IMR-90 (cell line): ENCODE data around the gene NFASC. TPM values are rescaled to one million over a fixed set of nuclear protein-coding genes. Genes with fewer than 3 reads are reported as not detected.

ENCODE experiments used
- ATAC-seq: fragments of 200-7000 bp; cut with Tn5 transposase; 2 replicates; pipeline ENCODE4 v1.9.1; 2020; ENCODE audit warnings: low read depth, mild to moderate bottlenecking, moderate library complexity
- BruUV-seq: library from RNA; stranded (reverse); fragments of 400-500 nt; replicated peaks from 2 replicates; lab custom pipeline; 2021; lab: Mats Ljungman, UMichigan
- CTCF ChIA-PET: fragments of 300-600 bp; formaldehyde crosslinking; extraction: SDS; loops from one replicate; lab custom pipeline; 2021; ENCODE audit warnings: antibody characterized with exemption; lab: Yijun Ruan, JAX
- POLR2A ChIA-PET: fragments of 300-600 bp; sonication (Branson Sonifier 250); formaldehyde crosslinking; loops from one replicate; lab custom pipeline; 2022; ENCODE audit warnings: antibody characterized with exemption; ENCODE audit not compliant: unreplicated experiment; lab: Charles Lee
- DNase-seq: peaks from one replicate; pipeline ENCODE4 v3.0.0; 2013
- H2AFZ ChIP-seq: replicated peaks from 2 replicates; pipeline ENCODE3; 2013; ENCODE audit warnings: low read length, mild to moderate bottlenecking; ENCODE audit not compliant: poor library complexity
- H2AK5ac ChIP-seq: 2 replicates; pipeline ENCODE4 v1.6.1; 2013; ENCODE audit warnings: low read depth, low read length, inconsistent platforms
- H2AK9ac ChIP-seq: replicated peaks from 2 replicates; pipeline ENCODE3; 2013; ENCODE audit warnings: mild to moderate bottlenecking, low read depth, low read length, moderate library complexity; ENCODE audit not compliant: poor library complexity
- H2BK120ac ChIP-seq: 2 replicates; pipeline ENCODE4 v1.6.1; 2013; ENCODE audit warnings: low read depth, low read length, inconsistent platforms
- H2BK15ac ChIP-seq: 3 replicates; pipeline ENCODE4 v1.6.1; 2013; ENCODE audit warnings: low read depth, low read length, inconsistent platforms
- H2BK20ac ChIP-seq: 2 replicates; pipeline ENCODE4 v1.6.1; 2013; ENCODE audit warnings: low read depth, mild to moderate bottlenecking, inconsistent platforms, low read length, moderate library complexity
- H2BK5ac ChIP-seq: 2 replicates; pipeline ENCODE4 v1.6.1; 2013; ENCODE audit warnings: mild to moderate bottlenecking, low read depth, low read length, inconsistent platforms; ENCODE audit not compliant: poor library complexity, severe bottlenecking
- H3K14ac ChIP-seq: replicated peaks from 2 replicates; pipeline ENCODE4 v1.6.1; 2013; ENCODE audit warnings: low read depth, low read length, inconsistent platforms
- H3K18ac ChIP-seq: 2 replicates; pipeline ENCODE4 v1.6.1; 2013; ENCODE audit warnings: low read depth, low read length, control low read depth
- H3K23ac ChIP-seq: 2 replicates; pipeline ENCODE4 v1.6.1; 2013; ENCODE audit warnings: low read depth, low read length, inconsistent platforms
- H3K27ac ChIP-seq: 2 replicates; pipeline ENCODE4 v1.5.1; 2013; ENCODE audit warnings: mild to moderate bottlenecking, control low read depth, low read length; ENCODE audit not compliant: insufficient read depth
- H3K27me3 ChIP-seq: 2 replicates; pipeline ENCODE4 v1.6.1; 2013; ENCODE audit warnings: low read length; ENCODE audit not compliant: control insufficient read depth, insufficient read depth
- H3K36me3 ChIP-seq: 2 replicates; pipeline ENCODE4 v1.6.1; 2013; ENCODE audit warnings: low read length, mixed read lengths; ENCODE audit not compliant: control insufficient read depth, insufficient read depth
- H3K4ac ChIP-seq: 2 replicates; pipeline ENCODE4 v1.6.1; 2013; ENCODE audit warnings: low read depth, low read length, inconsistent platforms
- H3K4me1 ChIP-seq: 2 replicates; pipeline ENCODE4 v1.6.1; 2013; ENCODE audit warnings: low read length, mixed read lengths; ENCODE audit not compliant: control insufficient read depth, insufficient read depth
- H3K4me2 ChIP-seq: 2 replicates; pipeline ENCODE4 v1.6.1; 2013; ENCODE audit warnings: low read depth, mild to moderate bottlenecking, control low read depth, low read length, moderate library complexity
- H3K4me3 ChIP-seq: 2 replicates; pipeline ENCODE4 v1.5.1; 2013; ENCODE audit warnings: low read depth, mild to moderate bottlenecking, control low read depth, low read length, moderate library complexity; ENCODE audit not compliant: insufficient read depth
- H3K56ac ChIP-seq: 2 replicates; pipeline ENCODE4 v1.6.1; 2013; ENCODE audit warnings: low read length, inconsistent platforms; ENCODE audit not compliant: insufficient read depth; ENCODE audit errors: extremely low read depth
- H3K79me1 ChIP-seq, 2 experiments: 2 replicates each; pipeline ENCODE4 v1.6.1; 2013; ENCODE audit warnings: low read length in 2 of 2, inconsistent platforms in 1 of 2, low read depth in 1 of 2
- H3K9ac ChIP-seq: 2 replicates; pipeline ENCODE4 v1.6.1; 2013; ENCODE audit warnings: low read depth, low read length, control low read depth
- H3K9me1 ChIP-seq: 2 replicates; pipeline ENCODE4 v1.6.1; 2013; ENCODE audit warnings: low read length, inconsistent platforms; ENCODE audit not compliant: insufficient read depth
- H3K9me3 ChIP-seq: 2 replicates; pipeline ENCODE4 v1.6.1; 2013; ENCODE audit warnings: low read length; ENCODE audit not compliant: control insufficient read depth, insufficient read depth
- H4K20me1 ChIP-seq: 2 replicates; pipeline ENCODE4 v1.6.1; 2013; ENCODE audit warnings: low read length, inconsistent platforms; ENCODE audit not compliant: insufficient read depth
- H4K5ac ChIP-seq: 2 replicates; pipeline ENCODE4 v1.6.1; 2013; ENCODE audit warnings: mild to moderate bottlenecking, low read depth, low read length, control low read depth
- H4K8ac ChIP-seq, 2 experiments: 2 replicates each; pipeline ENCODE4 v1.6.1; 2013; ENCODE audit warnings: low read depth in 2 of 2, low read length in 2 of 2, control low read depth in 1 of 2, inconsistent platforms in 1 of 2
- H4K91ac ChIP-seq: 2 replicates; pipeline ENCODE4 v1.6.1; 2013; ENCODE audit warnings: low read depth, low read length, inconsistent platforms; ENCODE audit not compliant: insufficient read depth
- BHLHE40 ChIP-seq: fragments of 150-350 bp; IDR thresholded peaks from 2 replicates; pipeline ENCODE4 v1.6.1; 2016; ENCODE audit warnings: mild to moderate bottlenecking, low read depth, low read length
- CEBPB ChIP-seq: IDR thresholded peaks from 2 replicates; pipeline ENCODE4 v1.6.1; 2012; ENCODE audit warnings: low read depth, low read length, improper control_type of control experiment
- CHD1 ChIP-seq: IDR thresholded peaks from 2 replicates; pipeline ENCODE4 v1.6.1; 2012; ENCODE audit warnings: low read depth, low read length, improper control_type of control experiment
- CTCF ChIP-seq: conservative IDR thresholded peaks from 2 replicates; pipeline ENCODE4 v1.5.1; 2012; ENCODE audit warnings: mild to moderate bottlenecking, low read depth, low read length, improper control_type of control experiment
- FOS ChIP-seq: fragments of 150-350 bp; IDR thresholded peaks from 2 replicates; pipeline ENCODE4 v1.6.1; 2016; ENCODE audit warnings: low read depth, low read length
- MAFK ChIP-seq: IDR thresholded peaks from 2 replicates; pipeline ENCODE4 v1.6.1; 2012; ENCODE audit warnings: low read depth, low read length, improper control_type of control experiment
- MAZ ChIP-seq: IDR thresholded peaks from 2 replicates; pipeline ENCODE4 v1.6.1; 2012; ENCODE audit warnings: low read depth, mild to moderate bottlenecking, low read length, improper control_type of control experiment, moderate library complexity, borderline replicate concordance
- MXI1 ChIP-seq: IDR thresholded peaks from 2 replicates; pipeline ENCODE4 v1.6.1; 2012; ENCODE audit warnings: low read depth, mild to moderate bottlenecking, low read length, moderate library complexity, borderline replicate concordance
- NFE2L2 ChIP-seq: fragments of 150-350 bp; IDR thresholded peaks from 2 replicates; pipeline ENCODE4 v1.6.1; 2016; ENCODE audit warnings: low read depth, mild to moderate bottlenecking, low read length
- POLR2A ChIP-seq: IDR thresholded peaks from 2 replicates; pipeline ENCODE4 v1.6.1; 2012; ENCODE audit warnings: mild to moderate bottlenecking, low read depth, low read length
- RAD21 ChIP-seq: IDR thresholded peaks from 2 replicates; pipeline ENCODE4 v1.6.1; 2012; ENCODE audit warnings: low read length, improper control_type of control experiment
- RCOR1 ChIP-seq: IDR thresholded peaks from 2 replicates; pipeline ENCODE4 v1.6.1; 2012; ENCODE audit warnings: mild to moderate bottlenecking, low read length, improper control_type of control experiment; ENCODE audit not compliant: insufficient replicate concordance
- RFX5 ChIP-seq: IDR thresholded peaks from 2 replicates; pipeline ENCODE4 v1.8.0; 2012; ENCODE audit warnings: low read depth, mild to moderate bottlenecking, low read length, moderate library complexity
- SMC3 ChIP-seq: fragments of 150-350 bp; IDR thresholded peaks from 2 replicates; pipeline ENCODE4 v1.6.1; 2016; ENCODE audit warnings: low read depth, mild to moderate bottlenecking, antibody characterized with exemption, low read length, moderate library complexity
- WGBS, 2 experiments: methylation state at CpG; one replicate each; pipeline versions ENCODE4 v1.1.5 to v1.1.7; 2013; ENCODE audit warnings: missing lambda C conversion rate in 2 of 2; ENCODE audit not compliant: insufficient read length in 1 of 2; ENCODE audit errors: extremely low coverage in 2 of 2; 5-methylcytosine and 5-hydroxymethylcytosine counted together
- dilution Hi-C: fragments of 300-500 bp; cut with HindIII; formaldehyde crosslinking; loops from one replicate; pipeline ENCODE4 v1.14.3; 2018; ENCODE audit warnings: low sequenced_read_pairs; ENCODE audit not compliant: unreplicated experiment
- in situ Hi-C: fragments of 300-500 bp; cut with MboI; formaldehyde crosslinking; loops from 3 replicates; pipeline ENCODE4 v1.14.3; 2019; ENCODE audit warnings: low sequenced_read_pairs, inconsistent platforms, mixed read lengths
- intact Hi-C: fragments of 100-400 bp; cut with micrococcal nuclease; formaldehyde crosslinking; loops from 2 replicates; pipeline ENCODE4 v1.10.0; 2022
- polyA plus RNA-seq, 3 experiments: library from polyadenylated mRNA; depleted of rRNA; stranded (reverse); fragments of >200 nt; gene quantifications; 2 replicates each; pipeline ENCODE4 v1.2.3, GENCODE V29; 2012; ENCODE audit warnings: low replicate concordance in 1 of 3
- total RNA-seq: library from RNA; depleted of rRNA; stranded (reverse); fragments of >200 nt; gene quantifications from 2 replicates; pipeline ENCODE4 v1.2.3, GENCODE V29; 2012
- TF ChIP-seq, protein P1 (sequence below): fragments of 150-350 bp; IDR thresholded peaks from 2 replicates; pipeline ENCODE4 v1.6.1; 2016; ENCODE audit warnings: low read depth, mild to moderate bottlenecking, low read length, moderate library complexity, borderline replicate concordance
- TF ChIP-seq, protein P2 (sequence below): fragments of 150-350 bp; IDR thresholded peaks from 2 replicates; pipeline ENCODE4 v1.6.1; 2017; ENCODE audit warnings: mild to moderate bottlenecking, antibody characterized with exemption, low read length, low read depth

The NFASC gene
- total and polyA plus RNA-seq, 2 of the 4 experiments (the other 2 are of a cell fraction): 0.18 to 0.79 TPM

DNA sequence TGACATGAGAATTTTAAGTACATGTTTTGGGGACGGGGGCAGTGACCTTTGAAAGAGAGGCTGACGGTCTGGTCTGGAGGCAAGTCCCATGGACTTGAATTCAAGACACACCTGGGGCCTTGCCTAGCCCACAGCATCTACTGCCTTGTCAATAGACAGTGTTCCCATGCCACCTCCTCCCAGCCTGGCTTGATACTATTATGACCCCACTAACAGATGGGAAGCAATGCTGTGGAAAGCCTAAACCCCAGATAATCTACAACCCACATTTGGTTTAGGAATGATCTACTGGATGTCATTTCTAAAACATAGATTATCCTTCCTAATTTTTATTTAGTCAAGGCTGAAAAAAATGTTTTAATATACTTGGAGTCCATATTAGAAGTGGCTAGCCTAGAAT lies 17.8 kb upstream of the NFASC start:
- Histone ChIP-seq H3K79me1 (no peaks in the 10 kb centered on the region), H3K9me3 (no peaks in the 10 kb centered on the region), H3K18ac (no peak overlapping the region), H2BK20ac (no peak overlapping the region), H3K9ac (no peak overlapping the region), H3K56ac (no peak overlapping the region), H2BK15ac (no peak overlapping the region), H3K9me1 (no peaks in the 10 kb centered on the region), H2BK5ac (no peak overlapping the region), H3K14ac (no peak overlapping the region), H2AFZ (no peak overlapping the region), H2BK120ac (no peak overlapping the region), H3K23ac (no peak overlapping the region), H3K4me3 (no peak overlapping the region), H2AK5ac (no peak overlapping the region), H4K5ac (no peak overlapping the region), H3K4ac (no peak overlapping the region), H4K20me1 (no peaks in the 10 kb centered on the region), H3K36me3 (no peaks in the 10 kb centered on the region), H3K4me1 (no peaks in the 10 kb centered on the region), H4K91ac (no peak overlapping the region), H3K27ac (no peak overlapping the region), H3K4me2 (no peak overlapping the region), H3K27me3 (peaks cover 1% of the 10 kb centered on the region; the same call in 1 of the 2 replicates), H2AK9ac (no peak overlapping the region), H4K8ac (no peak overlapping the region)
- POLR2A ChIA-PET: no interaction called here
- TF ChIP-seq NFE2L2: no peak
- TF ChIP-seq CEBPB: no peak
- no peak for TF ChIP-seq RFX5
- no peak for TF ChIP-seq POLR2A
- no peak for TF ChIP-seq MAZ
- TF ChIP-seq RCOR1: no peak
- TF ChIP-seq SMC3: no peak
- no peak for TF ChIP-seq CHD1
- no peak for TF ChIP-seq FOS
- TF ChIP-seq MXI1: no peak
- no peak for TF ChIP-seq MAFK
- TF ChIP-seq CTCF: no peak
- TF ChIP-seq, protein P1, sequence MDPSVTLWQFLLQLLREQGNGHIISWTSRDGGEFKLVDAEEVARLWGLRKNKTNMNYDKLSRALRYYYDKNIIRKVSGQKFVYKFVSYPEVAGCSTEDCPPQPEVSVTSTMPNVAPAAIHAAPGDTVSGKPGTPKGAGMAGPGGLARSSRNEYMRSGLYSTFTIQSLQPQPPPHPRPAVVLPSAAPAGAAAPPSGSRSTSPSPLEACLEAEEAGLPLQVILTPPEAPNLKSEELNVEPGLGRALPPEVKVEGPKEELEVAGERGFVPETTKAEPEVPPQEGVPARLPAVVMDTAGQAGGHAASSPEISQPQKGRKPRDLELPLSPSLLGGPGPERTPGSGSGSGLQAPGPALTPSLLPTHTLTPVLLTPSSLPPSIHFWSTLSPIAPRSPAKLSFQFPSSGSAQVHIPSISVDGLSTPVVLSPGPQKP: no peak
- TF ChIP-seq BHLHE40: no peak
- TF ChIP-seq RAD21: no peak
- TF ChIP-seq, protein P2, sequence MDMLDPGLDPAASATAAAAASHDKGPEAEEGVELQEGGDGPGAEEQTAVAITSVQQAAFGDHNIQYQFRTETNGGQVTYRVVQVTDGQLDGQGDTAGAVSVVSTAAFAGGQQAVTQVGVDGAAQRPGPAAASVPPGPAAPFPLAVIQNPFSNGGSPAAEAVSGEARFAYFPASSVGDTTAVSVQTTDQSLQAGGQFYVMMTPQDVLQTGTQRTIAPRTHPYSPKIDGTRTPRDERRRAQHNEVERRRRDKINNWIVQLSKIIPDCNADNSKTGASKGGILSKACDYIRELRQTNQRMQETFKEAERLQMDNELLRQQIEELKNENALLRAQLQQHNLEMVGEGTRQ: no peak
- in situ Hi-C loops: no loop called here
- DNase-seq: no peak
- no peak for ATAC-seq
- no CpG with 5 or more reads among the region's 2 CpGs for WGBS, 2 experiments
- intact Hi-C loops: no loop called here
- CTCF ChIA-PET: no interaction called here
- BruUV-seq: no TSS peak
- dilution Hi-C loops: no loop called here
